22Rv1 (cell line): ENCODE data around the gene FRS2.
A peak's percentile ranks its signal among the peaks of the same experiment; 100 is the strongest.

Source experiments
- H3K27ac ChIP-seq: fragments of 450-650 bp; 2 replicates; pipeline ENCODE4 v1.5.1; 2017
- ZFX ChIP-seq: fragments of 450-650 bp; IDR thresholded peaks from 2 replicates; pipeline ENCODE4 v1.6.1; 2017; ENCODE audit warnings: antibody characterized with exemption, borderline replicate concordance
- TF ChIP-seq, protein P1 (sequence below): fragments of 450-650 bp; IDR thresholded peaks from 2 replicates; pipeline ENCODE4 v1.5.1; 2017; ENCODE audit warnings: mild to moderate bottlenecking

The FRS2 gene

DNA sequence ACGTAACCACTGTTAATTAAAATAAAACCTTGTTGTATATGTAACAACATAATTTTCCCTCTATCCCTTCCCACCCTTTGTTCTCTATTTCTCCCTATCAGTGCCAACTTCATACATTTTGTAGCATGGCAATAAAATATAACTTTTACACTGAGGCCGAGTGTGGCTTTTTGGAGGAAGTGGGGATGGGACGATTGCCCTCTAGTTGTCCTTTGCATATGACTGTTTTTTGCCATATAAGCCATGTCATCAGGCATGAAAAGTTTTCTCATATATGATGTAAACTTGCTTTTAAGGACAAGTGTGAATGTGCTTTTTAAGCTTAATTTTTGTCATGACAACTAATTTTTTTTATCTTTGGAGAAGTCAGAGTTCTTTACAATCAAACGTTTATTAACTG is 108.8 kb downstream of the FRS2 start:
- no peak for TF ChIP-seq ZFX
- no peak overlapping the region for H3K27ac ChIP-seq

DNA sequence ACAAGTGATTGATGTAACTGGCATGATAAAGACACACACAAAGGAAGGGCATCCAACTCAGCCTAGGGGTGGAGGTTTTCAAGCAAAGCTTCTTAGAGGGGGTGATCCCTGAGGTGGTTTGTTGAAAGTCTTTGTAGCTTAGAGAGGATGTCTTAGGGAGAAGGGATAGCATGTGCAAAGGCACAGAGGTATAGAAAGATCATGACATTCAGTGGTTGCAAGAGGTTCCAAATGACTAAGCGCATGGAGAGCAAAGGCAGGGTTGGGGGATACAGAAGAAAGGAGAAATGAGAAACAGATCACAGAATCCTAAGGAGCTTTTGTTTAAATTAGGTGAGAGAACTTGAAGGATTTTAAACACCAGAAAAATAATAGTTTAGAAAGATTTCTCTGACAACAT is 109.9 kb downstream of the FRS2 start:
- H3K27ac ChIP-seq = no peak overlapping the region
- no peak for TF ChIP-seq ZFX
- TF ChIP-seq, protein P1, sequence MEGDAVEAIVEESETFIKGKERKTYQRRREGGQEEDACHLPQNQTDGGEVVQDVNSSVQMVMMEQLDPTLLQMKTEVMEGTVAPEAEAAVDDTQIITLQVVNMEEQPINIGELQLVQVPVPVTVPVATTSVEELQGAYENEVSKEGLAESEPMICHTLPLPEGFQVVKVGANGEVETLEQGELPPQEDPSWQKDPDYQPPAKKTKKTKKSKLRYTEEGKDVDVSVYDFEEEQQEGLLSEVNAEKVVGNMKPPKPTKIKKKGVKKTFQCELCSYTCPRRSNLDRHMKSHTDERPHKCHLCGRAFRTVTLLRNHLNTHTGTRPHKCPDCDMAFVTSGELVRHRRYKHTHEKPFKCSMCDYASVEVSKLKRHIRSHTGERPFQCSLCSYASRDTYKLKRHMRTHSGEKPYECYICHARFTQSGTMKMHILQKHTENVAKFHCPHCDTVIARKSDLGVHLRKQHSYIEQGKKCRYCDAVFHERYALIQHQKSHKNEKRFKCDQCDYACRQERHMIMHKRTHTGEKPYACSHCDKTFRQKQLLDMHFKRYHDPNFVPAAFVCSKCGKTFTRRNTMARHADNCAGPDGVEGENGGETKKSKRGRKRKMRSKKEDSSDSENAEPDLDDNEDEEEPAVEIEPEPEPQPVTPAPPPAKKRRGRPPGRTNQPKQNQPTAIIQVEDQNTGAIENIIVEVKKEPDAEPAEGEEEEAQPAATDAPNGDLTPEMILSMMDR = no peak

DNA sequence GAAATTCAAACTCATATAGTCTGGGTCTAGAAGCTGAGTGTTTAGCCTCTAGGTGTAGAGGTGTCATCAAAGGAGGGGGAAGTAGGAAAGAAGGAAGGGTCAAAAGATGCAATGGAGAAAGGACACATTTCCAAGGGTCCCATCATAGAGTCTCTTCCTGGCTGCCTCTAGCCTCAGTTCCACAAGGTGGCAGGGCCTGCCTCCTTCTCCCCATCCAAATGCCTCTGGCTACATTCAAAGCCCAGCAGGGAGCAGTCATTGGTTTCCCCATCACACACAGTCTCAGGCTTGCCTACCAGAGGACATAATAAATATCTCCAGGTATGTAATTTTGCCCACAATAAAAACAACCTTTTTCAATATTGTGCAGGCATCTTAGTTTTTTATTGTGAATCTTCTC is 113.0 kb downstream of the FRS2 start:
- TF ChIP-seq, protein P1 = peak; percentile 17; the same call in 1 of the 2 replicates
- TF ChIP-seq ZFX = no peak
- H3K27ac ChIP-seq = no peak overlapping the region

DNA sequence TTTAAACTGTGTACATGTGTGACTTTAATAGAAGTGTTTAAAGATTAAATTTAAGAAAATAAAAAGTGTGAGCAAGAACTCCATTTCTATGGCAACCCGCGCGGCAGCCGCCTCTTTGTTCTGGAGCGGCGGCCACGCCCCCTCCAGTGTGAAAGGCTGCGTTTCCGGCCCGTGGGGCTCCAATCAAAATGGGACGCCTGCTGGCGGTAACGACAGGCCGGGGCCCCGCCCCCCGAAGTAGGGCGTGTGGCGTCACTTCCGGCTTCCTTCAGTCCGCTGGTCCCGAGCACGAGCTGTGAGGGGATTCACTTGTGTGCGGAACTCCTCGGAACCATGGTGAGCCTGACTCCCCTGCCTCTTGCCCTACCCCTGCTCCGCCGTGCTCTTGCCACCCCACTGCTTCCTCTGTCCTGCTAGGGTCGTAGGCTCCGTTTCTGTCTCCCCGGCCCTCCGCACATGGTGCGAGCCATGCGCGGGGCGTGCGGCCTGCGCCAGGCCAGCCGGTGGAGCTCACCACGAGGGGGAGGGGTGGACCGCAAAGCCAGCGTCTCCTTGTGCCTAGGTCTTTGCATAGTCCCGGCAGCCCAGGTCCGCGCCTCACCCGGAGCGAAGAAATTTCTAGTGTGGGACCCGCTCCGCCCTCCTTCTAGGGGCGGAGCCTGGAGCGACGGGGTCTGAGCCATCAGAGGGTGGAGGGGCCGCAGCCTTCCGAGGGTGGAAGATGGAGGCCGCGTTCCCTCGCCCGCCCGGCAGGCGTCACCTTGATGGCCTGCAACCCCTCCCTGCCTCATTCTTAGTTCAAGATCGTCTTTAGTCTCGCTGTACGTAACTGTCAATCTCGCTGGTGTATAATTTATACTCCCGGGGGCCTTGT is 115.2 kb downstream of the FRS2 start, which contains the start of gene CCT2:
CCT2 (plus strand) TSS at position 271 of the 874 bp plus-strand sequence; CDS start at position 334, 63 bp downstream.
- TF ChIP-seq, protein P1 = peak; percentile 53
- TF ChIP-seq ZFX = no peak
- peak within 1 kb of the TSS; percentile 82 for H3K27ac ChIP-seq

DNA sequence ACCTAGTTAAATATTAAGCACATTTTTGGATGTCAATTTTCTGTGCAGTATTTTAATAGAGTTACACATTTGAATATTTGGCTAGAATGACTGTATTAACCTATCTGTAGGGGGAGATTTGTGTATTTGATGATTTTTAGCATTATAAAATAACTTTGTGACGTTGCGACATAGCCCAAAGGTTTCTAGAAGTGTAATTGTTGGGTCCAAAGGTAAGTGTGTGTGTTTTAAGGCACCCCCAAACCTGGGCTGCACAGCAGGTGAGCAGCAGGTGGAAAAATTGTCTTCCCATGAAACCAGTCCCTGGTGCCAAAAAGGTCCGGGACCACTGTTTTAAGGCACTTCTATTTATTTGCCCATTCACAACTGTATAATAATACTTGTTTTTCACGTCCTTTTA is 118.3 kb downstream of the FRS2 start:
- no peak for TF ChIP-seq ZFX
- TF ChIP-seq, protein P1 = no peak
- no peak overlapping the region for H3K27ac ChIP-seq

DNA sequence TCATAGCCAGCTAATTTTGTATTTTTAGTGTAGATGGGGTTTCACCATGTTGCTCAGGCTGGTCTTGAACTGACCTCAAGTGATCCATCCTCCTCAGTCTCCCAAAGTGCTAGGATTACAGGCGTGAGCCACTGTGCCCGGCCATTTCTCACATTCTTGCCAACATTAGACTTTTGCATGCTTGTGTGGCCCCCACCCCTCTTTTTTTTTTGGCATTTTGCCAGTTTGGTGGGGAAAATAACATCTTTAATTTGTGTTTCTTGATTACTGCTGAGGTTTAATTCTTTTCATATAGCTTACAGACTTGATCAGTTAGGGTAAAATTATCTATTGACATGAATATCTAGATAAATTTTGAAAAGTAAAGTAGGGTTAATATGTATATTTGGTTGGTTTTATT is 118.9 kb downstream of the FRS2 start:
- H3K27ac ChIP-seq = no peak overlapping the region
- TF ChIP-seq, protein P1 = no peak
- TF ChIP-seq ZFX = no peak

DNA sequence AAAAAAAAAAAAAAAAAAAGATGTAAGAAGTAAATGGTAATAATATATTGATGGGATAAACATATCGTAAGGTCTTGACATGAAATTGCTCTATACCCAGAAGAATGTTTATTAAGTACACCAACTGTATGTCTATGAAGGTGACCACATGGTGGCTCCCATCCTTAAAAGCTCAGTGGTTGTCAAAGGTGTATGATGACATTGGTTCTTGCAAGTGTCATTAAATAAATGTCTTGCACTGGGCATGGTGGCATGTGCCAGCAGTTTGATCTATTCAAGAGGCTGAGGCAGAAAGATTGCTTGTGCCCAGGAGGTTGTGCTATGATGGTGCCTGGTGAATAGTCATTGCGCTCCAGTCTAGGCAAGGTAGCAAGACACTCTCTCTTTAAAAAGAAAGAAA is 125.5 kb downstream of the FRS2 start:
- no peak overlapping the region for H3K27ac ChIP-seq
- TF ChIP-seq, protein P1 = peak; percentile 43
- no peak for TF ChIP-seq ZFX
